Right lobe of liver (tissue), 6 donors: ENCODE measurements around the gene IGFBP1. TPM values are rescaled to one million over a fixed set of nuclear protein-coding genes. Genes with fewer than 3 reads are reported as not detected.

Experiments used
- ATAC-seq, 4 donors: fragments of 200-7000 bp; cut with Tn5 transposase; one replicate each; pipeline ENCODE4 v1.9.1; 2020; ENCODE audit warnings: mild to moderate bottlenecking in 4 of 4, moderate library complexity in 4 of 4
- DNase-seq, 3 donors: peaks; one replicate each; pipeline ENCODE4 v3.0.0-alpha.2; 2020
- H3K27ac ChIP-seq, 3 donors: fragments of 200-600 bp; one replicate each; pipeline ENCODE4 v1.8.0; 2022
- H3K27me3 ChIP-seq, 2 donors: fragments of 200-600 bp; one replicate each; pipeline ENCODE4 v1.8.0; 2022
- H3K36me3 ChIP-seq, 4 donors: fragments of 200-600 bp; sonication (generic) in 1 of 4; one replicate each; pipeline versions ENCODE4 v1.5.1 to v1.8.0; 2017 to 2022; ENCODE audit warnings: control low read depth in 1 of 4
- H3K4me1 ChIP-seq, 4 donors: fragments of 200-600 bp; sonication (generic) in 1 of 4; one replicate each; pipeline versions ENCODE4 v1.5.1 to v1.8.0; 2017 to 2022; ENCODE audit warnings: control low read depth in 1 of 4
- H3K4me3 ChIP-seq, 3 donors: fragments of 200-600 bp; one replicate each; pipeline ENCODE4 v1.8.0; 2022
- H3K9me3 ChIP-seq, 4 donors: fragments of 200-600 bp; sonication (generic) in 1 of 4; one replicate each; pipeline versions ENCODE4 v1.5.1 to v1.8.0; 2017 to 2022; ENCODE audit warnings: control low read depth in 1 of 4
- POLR2A ChIP-seq: fragments of 450-650 bp; IDR thresholded peaks from one replicate; pipeline ENCODE4 v1.6.1; 2017; ENCODE audit warnings: antibody characterized with exemption, mild to moderate bottlenecking
- WGBS: methylation state at CpG from one replicate; pipeline ENCODE4 v1.1.6; 2018; ENCODE audit warnings: low coverage, low lambda C conversion rate; ENCODE audit not compliant: insufficient coverage; ENCODE audit errors: missing lambda C conversion rate; 5-methylcytosine and 5-hydroxymethylcytosine counted together
- intact Hi-C, 2 donors: fragments of 100-400 bp; cut with DNase I; formaldehyde crosslinking; loops; one replicate each; pipeline versions ENCODE4 v1.11.2 to v1.14.1; 2022
- total RNA-seq, 6 experiments: library from RNA; depleted of rRNA in 2 of 6; stranded (reverse); fragments of >200 nt in 2 of 6; fragmentation: NEBNext Ultra II Directional in 3 of 6; extraction: Animal tissue kit (Norgen Biotek cat#: 25700) in 3 of 6; gene quantifications; one replicate each; pipeline versions ENCODE4 v1.1.0 to v1.2.4, GENCODE V29; 2016 to 2023
- TF ChIP-seq, protein P1 (sequence below), 4 donors: fragments of 200-600 bp in 3 of 4; fragments of 450-650 bp in 1 of 4; IDR thresholded peaks; one replicate each; pipeline versions ENCODE4 v1.5.1 to v1.8.0; 2016 to 2022; ENCODE audit warnings: antibody characterized with exemption in 4 of 4, mild to moderate bottlenecking in 2 of 4
- donor health status: DM: no; HTN: yes; CAD: no.
- donor health status: DM: no; HTN: no; CAD: no.
- donor health status: DM: no; HTN: no; CAD: no.
- donor health status: DM: no; HTN: yes; CAD: no.
- donor health status: DM: no; HTN: yes; CAD: no.

Gene IGFBP1
- total RNA-seq, 6 experiments from 2014 or later: 7.7 to 566 (median 283) TPM

GRCh38 chr7:45893374-45893995 is 5.2 kb downstream of the IGFBP1 start:
- peaks cover 0 to 31% (median 9%) of the 10 kb centered on the region in 4 donors for H3K36me3 ChIP-seq
- no peak overlapping the region for H3K27ac ChIP-seq
- H3K9me3 ChIP-seq: no peaks in the 10 kb centered on the region
- peak; percentile 0 to 22 (median 6) for ATAC-seq
- no peaks in the 10 kb centered on the region for H3K27me3 ChIP-seq
- TF ChIP-seq, protein P1, sequence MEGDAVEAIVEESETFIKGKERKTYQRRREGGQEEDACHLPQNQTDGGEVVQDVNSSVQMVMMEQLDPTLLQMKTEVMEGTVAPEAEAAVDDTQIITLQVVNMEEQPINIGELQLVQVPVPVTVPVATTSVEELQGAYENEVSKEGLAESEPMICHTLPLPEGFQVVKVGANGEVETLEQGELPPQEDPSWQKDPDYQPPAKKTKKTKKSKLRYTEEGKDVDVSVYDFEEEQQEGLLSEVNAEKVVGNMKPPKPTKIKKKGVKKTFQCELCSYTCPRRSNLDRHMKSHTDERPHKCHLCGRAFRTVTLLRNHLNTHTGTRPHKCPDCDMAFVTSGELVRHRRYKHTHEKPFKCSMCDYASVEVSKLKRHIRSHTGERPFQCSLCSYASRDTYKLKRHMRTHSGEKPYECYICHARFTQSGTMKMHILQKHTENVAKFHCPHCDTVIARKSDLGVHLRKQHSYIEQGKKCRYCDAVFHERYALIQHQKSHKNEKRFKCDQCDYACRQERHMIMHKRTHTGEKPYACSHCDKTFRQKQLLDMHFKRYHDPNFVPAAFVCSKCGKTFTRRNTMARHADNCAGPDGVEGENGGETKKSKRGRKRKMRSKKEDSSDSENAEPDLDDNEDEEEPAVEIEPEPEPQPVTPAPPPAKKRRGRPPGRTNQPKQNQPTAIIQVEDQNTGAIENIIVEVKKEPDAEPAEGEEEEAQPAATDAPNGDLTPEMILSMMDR (IDR thresholded peaks at IDR 0.05): no peak
- peak; percentile 65 for TF ChIP-seq POLR2A
- H3K4me3 ChIP-seq: no peak overlapping the region
- WGBS: 34% methylated on average over 5 of the region's 5 CpGs
- peaks cover 0 to 8% (median 0%) of the 10 kb centered on the region in 4 donors for H3K4me1 ChIP-seq
- DNase-seq: peak in 2 of 3 donors; percentile 66 to 76
- intact Hi-C loops: no loop called here

DNA sequence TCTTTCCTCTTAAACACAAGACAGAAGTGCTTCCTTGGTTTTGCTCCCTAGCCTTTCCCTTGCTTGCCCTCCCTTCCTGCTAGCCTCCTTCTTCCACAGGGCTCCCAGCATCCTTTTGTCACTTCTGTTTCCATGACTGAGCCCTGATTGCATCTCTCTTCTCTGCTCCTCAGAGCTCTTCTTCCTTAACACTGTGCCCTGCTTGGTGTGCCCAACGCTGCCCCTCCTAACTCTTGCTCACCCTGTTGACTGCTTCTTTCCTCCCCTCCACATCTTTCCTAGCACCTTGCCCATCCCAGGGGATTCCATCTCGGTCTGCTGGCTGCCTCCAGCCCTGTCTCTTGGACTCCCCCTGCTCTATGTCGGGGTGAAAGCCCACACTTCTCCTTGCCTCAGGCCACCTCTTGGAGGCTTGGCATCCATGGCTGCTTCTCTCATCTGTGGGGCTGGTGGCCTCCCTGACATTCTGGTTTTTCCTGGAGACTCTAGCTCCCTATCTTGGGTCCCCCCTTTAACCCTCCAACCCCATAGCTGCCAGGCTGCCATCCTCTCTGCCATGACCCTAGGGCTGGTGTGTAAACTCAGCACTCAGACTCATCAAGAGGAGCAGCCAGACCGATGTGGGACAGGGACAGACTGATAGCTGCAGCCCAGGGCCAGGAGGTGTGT is 5.8 kb downstream of the IGFBP1 start:
- no peak for TF ChIP-seq POLR2A
- TF ChIP-seq, protein P1 (IDR thresholded peaks at IDR 0.05): no peak
- peak in 2 of 3 donors; percentile 54 to 69 for DNase-seq
- no peak overlapping the region for H3K27ac ChIP-seq
- H3K9me3 ChIP-seq: no peaks in the 10 kb centered on the region
- peak in 3 of 4 donors; percentile 0 to 52 (median 9) for ATAC-seq
- no peaks in the 10 kb centered on the region for H3K27me3 ChIP-seq
- 19% methylated on average over 3 of the region's 4 CpGs for WGBS
- peaks cover 0 to 6% (median 0%) of the 10 kb centered on the region in 4 donors for H3K4me1 ChIP-seq
- H3K36me3 ChIP-seq: peaks cover 0 to 31% (median 9%) of the 10 kb centered on the region in 4 donors
- intact Hi-C loops: no loop called here
- H3K4me3 ChIP-seq: no peak overlapping the region

GRCh38 chr7:45894665-45895062 is 6.4 kb downstream of the IGFBP1 start:
- H3K27me3 ChIP-seq: no peaks in the 10 kb centered on the region
- H3K4me1 ChIP-seq: peaks cover 0 to 1% (median 0%) of the 10 kb centered on the region in 4 donors
- H3K36me3 ChIP-seq: peaks cover 0 to 31% (median 7%) of the 10 kb centered on the region in 4 donors
- H3K4me3 ChIP-seq: no peak overlapping the region
- TF ChIP-seq, protein P1 (IDR thresholded peaks at IDR 0.05): no peak
- TF ChIP-seq POLR2A: no peak
- DNase-seq (no peak), ATAC-seq (peak in 1 of 4 donors; percentile 3)
- H3K9me3 ChIP-seq: no peaks in the 10 kb centered on the region
- H3K27ac ChIP-seq: no peak overlapping the region
- intact Hi-C loops: no loop called here

DNA sequence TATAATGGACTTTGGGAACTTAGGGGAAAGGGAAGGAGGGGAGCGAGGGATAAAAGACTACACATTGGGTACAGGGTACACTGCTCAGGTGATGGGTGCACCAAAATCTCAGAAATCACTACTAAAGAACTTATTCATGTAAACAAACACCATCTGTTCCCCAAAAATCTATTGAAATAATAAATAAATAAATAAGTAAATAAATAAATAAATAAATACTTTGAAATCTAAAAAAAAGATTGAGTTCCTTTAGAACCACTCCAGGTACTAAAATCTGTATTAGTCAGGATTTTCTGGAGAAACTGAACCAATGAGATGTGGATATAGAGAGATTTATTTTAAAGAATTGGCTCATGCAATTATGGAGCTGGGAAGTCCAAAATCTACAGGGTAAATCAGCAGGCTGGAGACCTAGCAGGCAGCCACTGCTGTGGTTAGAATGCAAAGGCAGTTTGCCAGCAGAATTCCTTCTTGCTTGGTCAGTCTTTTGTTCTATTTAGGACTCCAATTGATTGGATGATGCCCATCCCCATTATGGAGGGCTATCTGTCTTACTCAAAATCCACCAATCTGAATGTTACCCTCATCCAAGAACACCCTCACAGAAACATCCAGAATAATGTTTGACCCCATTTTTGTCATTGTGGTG is 8.9 kb downstream of the IGFBP1 start:
- no peaks in the 10 kb centered on the region for H3K9me3 ChIP-seq
- intact Hi-C loops: no loop called here
- peaks cover 0 to 12% (median 0%) of the 10 kb centered on the region in 4 donors for H3K36me3 ChIP-seq
- H3K27me3 ChIP-seq: no peaks in the 10 kb centered on the region
- H3K4me3 ChIP-seq: no peak overlapping the region
- no peak overlapping the region for H3K27ac ChIP-seq
- no peaks in the 10 kb centered on the region for H3K4me1 ChIP-seq
- DNase-seq (no peak), ATAC-seq (no peak)
- TF ChIP-seq, protein P1 (IDR thresholded peaks at IDR 0.05): no peak
- TF ChIP-seq POLR2A: no peak
- 100% methylated on average over 1 of the region's 1 CpG for WGBS
